CD4-positive, alpha-beta T cell treated with Interleukin-2 at 100 ng/mL for 4 hours (primary cell): ENCODE data around the gene UCMA.
"Not testable (repeated sequence)": the region's sequence is repeated elsewhere in the genome, so short reads cannot be mapped to it uniquely, and the experiment has no call there.

Experiments used
- DNase-seq: peaks from one replicate; pipeline ENCODE4 v3.0.0-alpha.2; 2020; ENCODE audit warnings: low spot score

Gene UCMA, protein sequence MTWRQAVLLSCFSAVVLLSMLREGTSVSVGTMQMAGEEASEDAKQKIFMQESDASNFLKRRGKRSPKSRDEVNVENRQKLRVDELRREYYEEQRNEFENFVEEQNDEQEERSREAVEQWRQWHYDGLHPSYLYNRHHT

DNA sequence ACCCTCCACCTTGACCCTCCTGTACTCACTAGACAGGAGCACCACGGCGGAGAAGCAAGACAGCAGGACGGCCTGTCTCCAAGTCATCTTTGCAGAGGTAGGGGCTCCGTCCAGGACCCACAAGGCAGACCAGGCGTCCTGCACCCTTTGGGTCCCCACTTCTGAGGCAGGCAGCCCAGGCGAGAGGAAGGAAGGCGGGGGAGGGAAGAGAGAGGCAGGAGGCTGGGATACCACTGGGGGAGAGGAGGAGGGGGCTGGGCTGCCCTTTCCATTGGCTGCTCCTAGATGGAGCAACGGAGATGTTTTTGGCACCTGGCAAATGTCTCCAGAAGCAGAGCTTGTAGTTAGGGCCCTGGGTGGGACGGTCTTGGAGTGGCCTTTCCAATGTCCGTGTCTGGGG, at the start of gene UCMA:
TSS of gene UCMA (minus strand) at position 203 of the 400 bp plus-strand sequence. CDS start at position 87, 116 bp downstream.
- DNase-seq: no peak

DNA sequence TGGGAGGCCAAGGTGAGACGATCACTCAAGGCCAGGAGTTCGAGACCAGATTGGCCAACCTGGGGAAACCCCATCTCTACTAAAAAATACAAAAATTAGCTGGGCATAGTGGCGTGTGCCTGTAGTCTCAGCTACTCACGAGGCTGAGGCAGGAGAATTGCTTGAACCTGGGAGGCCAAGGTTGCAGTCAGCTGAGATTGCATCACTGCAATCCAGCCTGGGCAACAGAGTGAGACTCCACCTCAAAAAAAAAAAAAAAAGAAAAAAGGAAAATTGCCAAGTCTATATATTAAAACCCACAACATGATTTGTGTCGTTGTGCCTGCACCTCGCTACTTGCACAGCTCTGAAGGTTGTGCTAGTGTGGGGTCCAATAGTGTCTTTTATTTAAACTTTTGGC, 48.2 kb upstream of the UCMA start:
- DNase-seq: not testable (repeated sequence)

DNA sequence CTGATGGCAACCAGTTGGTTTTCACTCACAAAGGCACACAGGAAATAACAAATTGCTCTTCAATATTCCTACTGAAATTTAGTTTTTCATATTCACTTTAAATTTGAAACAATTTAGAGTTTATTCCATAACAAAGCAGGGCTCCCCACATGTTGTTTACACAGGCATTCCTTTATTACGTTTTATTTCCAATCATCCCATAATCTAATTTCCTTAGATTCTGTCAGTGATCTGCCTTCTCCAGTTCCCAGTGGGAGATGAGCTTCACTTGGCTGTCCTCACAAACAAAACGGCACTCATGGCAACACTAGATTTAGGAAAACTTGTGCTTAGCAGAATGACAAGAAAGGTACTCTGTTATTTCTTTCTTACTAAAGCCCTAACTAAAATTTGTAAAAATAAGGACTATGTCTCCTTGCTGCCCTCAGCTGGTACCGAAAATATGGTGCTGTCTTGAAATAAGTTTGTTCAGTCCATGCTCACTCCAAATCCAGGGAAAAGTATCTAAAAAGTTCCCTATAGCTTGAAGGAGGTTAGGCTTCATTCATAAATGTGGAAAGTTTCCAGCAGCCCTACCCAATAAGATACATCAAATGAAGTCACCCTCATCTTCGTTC, 42.7 kb upstream of the UCMA start:
- DNase-seq: no peak

DNA sequence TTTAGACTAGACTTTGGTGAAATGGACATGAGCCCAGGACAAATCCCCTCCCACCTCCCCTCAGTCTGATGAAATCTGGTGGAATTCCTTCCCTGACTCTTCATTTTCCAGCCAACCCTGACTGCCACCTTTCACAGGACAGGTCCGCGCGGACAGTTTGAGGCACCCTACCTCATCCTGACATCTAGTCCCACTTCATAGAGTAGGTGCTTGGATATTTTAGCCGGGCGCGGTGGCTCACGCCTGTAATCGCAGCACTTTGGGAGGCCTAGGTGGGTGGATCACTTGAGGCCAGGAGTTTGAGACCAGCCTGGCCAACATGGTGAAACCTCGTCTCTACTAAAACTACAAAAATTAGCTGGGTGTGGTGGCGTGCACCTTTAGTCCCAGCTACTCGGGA, 42.0 kb upstream of the UCMA start:
- DNase-seq: not testable (repeated sequence)

DNA sequence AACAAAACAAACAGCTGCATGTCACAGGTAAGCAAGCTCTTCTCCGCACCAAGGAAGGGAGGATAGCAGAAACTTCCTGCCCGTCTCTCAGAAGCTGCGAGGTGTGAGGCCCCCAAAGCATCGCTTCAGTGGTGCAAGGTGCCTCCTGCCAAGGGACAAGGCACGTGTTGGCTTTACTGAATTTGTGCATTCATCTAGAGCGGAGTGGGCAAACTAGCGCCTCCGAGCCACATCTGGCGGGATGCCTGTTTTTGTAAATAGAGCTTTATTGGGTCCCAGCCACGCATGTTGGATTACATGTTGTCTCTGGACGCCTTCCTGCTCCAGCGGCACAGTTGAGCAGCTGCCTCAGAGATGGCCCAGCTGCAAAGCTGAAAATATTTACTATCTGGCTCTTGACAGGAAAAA, 38.0 kb upstream of the UCMA start:
- no peak for DNase-seq

DNA sequence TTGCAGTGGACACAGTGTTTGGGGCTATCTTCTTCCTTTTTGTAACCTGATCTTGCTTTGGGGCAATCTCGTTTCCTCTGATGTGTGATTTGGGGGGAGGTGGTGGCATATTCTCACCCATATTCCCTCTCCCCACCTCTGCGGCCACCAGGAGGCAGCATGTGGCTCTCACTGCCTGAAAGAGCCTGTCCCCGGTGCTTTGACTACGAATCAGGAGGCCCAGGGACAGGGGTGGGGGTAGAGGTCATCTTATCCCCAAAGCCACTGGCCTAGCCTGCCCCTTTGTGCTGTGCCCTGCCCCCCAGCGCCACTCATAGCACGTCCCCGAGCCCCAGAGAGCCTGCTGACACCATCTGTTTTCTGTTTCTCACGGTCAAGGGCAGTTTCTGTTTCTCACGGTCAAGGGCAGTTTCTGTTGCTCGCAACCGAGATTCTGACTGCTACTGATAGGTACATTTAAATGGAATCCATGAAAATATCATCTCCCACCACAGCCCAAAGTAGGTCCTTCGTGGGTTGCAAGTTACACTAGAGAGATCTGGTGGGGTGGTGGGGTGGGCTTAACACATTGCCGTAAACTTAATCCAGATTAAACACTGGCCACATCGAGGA, 37.5 kb upstream of the UCMA start:
- DNase-seq: peak; percentile 46

DNA sequence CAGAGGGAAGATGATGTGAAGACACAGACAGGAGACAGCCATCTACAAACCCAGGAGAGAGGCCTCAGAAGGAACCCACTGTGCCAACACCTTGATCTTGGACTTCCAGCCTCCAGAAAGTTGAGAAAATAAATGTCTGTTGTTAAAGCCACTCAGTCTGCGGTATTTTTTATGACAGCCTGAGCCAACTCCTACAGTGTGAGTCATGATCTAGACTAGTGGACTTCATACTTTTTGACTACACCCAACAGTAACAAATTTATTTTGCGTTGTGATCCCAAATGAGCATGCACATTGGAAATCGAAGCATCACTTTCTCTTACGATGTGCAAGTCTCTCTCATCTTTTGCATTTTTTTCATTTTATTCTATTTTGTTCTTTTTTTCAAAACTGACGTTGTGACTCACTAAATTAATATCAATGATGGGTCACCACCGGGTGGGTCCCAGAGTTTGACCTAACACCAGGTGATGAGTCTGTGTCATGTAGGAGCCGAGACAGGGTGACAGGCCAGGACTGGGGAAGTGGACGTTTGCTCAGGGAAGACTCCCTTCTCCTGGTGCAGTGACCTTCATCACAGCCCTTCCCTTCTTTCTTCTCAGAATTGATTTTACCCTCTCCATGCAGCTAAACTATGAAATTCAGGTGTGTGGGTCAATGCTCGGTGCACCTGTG, 36.8 kb upstream of the UCMA start:
- DNase-seq: no peak

DNA sequence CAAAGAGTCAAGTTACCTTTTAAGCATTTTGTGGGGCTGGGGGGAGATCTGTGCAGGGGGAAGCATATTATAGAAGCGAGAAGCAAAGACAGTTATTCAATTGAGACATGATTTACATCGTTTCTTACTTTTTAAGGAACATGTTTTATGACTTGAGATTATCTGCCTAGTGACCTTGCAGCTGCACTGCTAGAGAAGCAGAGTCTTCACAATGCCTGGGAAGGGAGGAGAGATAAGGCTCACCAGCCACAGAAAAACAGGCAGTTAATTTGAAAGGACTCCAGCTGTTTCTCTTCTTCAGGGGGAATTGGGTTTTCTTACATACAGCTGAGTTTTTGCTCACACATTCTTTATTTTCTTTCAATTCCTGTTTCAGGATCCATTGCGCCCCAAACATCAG, 34.7 kb upstream of the UCMA start:
- DNase-seq: no peak

DNA sequence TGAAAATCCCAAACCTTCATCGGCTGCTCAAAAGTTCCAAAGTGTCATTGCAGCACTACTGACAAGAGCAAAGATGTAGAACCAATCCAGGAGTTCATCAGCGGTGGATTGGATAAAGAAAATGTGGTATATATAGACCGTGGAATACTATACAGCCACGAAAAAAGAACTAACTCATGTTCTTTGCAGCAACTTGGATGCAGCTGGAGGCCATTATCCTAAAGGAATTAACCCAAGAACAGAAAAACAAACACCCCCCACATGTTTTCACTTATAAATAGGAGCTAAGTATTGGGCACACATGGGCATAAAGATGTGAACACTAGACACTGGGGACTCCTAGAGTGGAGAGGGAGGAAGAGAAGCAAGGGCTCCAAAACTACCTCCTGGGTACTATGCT, 34.1 kb upstream of the UCMA start:
- no peak for DNase-seq

DNA sequence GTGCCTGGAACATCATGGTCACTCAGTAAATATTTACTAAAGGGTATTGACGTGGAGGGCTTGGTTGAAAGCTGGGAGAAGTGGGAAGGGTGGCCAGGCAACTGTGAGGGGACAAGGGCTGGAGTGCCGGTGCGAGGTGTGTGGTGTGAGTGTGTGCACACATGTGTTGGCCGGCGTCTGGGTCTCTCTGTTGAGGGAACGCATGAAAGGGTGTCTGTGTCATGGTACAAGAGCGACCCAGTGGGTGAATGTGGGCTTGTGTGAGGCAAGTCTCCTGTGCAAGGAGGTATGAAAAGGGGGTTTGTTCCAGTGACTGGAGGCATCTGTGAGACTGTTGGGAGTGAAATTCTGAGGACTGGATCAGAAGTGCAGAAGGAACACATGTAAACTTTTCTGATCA, 29.4 kb upstream of the UCMA start:
- DNase-seq: no peak

DNA sequence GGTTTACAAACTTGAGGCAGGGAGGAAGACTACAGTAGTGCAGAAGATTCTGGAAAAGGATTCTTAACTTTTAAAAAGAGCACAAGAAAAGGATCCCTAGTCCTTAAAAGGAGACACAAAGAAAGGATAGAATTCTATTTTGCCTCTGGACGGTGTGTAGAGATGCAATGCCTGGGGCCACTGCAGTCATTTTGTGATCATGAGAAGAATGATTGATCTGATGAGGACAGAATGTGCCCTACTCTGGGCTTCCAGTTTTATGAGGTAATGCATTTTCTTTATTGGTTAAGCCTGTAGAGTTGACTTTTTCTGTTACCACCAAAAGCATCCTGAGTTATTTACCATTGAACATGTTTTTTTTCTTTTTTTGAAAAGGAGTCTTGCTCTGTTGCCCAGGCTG, 28.3 kb upstream of the UCMA start:
- DNase-seq: no peak

DNA sequence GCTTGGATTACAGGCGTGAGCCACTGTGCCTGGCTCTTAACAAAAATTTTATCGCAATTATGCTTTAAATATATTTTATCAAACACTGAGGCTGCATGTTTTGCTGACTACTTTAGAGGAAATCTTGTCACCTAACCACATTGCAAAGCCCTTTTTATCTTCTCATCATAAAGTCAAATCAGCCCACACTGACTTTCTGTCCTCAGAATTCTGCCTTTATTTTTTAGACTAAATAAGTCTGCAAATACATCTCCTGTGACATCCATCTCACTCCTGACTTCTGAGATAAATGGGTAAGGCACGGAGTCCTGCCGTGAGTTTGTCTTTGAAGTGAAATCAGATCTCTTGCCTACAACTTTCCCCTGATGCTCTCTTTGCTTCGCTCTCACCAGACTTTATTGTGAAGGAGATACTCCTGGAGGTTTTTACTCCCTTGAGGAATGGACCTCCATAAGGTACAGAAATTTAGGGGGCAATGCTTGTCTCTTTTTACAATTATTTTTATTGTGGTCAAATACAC, 23.5 kb upstream of the UCMA start:
- no peak for DNase-seq

DNA sequence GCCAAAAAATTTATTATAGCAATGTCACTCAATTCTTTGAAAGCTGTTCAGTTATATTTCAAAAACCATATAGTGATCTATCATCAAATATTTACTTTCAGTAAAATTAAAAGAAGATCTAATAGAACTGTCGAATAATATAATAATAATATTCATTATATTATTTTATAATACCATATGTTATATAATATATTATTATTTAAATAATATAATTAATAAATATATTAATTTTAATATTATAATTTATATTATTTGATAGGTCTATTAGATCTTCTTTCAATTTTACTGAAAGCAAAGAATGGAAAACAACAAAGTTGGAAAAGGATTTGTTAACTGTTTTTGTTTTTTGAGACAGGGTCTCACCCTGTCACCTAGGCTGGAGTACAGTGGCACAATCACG, 22.5 kb upstream of the UCMA start:
- no peak for DNase-seq

DNA sequence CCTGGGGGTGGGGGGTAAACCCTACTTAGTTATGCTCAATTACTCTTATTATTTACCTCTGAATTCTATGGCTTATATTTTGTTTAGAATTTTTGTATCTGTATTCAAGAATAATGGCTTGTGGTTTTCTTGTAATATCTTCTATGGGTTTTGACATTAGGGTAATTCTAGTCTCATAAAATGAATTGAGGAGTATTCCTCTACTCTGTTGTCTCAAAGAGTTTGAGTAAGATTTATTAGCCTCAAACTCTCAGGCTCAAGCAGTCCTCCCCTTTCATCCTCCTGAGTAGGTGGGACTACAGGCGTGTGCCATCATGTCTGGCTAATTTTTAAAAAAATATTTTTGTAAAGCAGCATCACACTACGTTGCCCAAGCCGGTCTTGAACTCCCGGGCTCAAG, 19.6 kb upstream of the UCMA start:
- no peak for DNase-seq

DNA sequence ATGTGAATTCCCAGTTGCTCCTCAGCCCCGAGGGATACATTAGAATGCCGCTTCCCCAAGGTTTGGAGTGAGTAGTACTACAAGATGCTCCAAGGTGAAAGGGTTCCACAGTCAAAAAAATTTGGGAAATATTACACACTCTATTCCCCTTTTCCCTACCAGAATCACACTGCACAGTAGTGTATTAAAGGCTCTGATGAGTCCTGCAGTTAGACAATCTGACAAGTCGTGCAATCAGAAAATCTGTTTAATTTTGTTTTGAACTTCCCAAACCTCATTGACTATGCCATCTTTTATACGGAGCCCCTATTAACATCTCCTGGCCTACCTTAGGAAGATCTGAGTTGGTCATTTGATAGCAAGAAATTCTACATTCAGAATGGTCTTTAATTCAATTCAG, 13.6 kb upstream of the UCMA start:
- DNase-seq: no peak

DNA sequence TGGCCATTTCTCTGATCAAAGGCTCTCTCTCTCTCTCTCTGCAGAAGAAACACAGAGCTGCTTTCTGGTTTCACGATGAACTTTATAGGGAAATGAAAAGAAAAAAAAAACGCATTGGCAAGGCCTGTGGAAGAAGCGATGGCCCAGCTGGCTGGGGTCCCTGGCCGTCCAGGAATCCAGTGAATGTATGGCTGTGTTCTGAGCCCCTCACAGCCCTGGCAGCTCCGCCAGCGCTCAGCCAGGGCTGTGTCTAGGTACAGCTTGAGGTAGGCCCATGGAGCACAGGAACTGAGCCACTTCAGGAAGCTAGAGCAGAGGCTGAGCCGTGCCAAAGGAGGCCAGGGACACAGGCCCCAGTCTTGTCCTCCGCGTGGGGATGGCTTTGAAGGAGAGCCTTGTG, 13.1 kb upstream of the UCMA start:
- DNase-seq: no peak

DNA sequence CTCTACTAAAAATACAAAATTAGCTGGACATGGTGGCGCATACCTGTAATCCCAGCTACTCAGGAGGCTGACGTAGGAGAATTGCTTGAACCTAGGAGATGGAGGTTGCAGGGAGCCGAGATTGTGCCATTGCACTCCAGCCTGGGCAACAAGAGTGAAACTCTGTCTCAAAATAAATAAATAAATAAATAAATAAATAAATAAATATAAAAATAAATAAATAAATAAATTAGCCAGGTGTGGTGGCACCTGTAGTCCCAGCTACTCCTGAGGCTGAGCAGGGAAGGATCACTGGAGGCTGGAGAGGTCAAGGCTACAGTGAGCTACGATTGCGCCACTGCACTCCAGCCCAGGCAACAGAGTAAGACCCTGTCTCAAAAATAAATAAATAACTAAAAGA, 8.1 kb upstream of the UCMA start:
- DNase-seq: not testable (repeated sequence)

DNA sequence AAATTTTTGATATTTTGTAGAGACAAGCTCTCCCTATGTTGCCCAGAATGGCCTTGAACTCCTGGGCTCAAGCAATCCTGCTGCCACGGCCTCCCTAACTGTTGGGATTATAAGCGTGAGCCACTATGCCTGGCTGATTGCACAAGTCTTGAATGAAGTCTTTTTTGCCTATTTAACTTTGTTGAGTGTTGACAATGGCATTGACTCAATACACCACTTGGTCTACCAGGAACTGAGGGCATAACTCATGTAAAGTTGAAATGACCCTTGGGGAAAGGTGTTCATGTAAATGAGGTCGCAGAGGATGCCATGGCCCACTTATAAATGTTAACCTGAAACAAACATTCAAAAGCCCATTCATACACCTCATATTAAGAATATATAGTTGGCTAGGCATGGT, 7.4 kb upstream of the UCMA start:
- no peak for DNase-seq

DNA sequence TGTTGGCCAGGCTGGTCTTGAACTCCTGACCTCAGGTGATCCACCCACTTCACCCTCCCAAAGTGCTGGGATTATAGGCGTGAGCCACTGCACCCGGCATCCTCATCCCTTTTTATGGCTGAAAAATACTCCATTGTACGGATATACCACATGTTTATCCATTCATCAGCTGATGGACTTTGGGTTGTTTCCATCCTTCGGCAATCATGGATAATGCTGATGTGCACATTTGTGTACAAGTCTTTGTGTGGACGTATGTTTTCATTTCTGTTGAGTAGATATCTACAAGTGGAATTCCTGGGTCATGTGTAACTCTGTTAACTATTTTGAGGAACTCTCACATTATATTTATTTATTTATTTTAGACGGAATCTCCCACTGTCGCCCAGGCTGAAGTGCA, 5.7 kb upstream of the UCMA start:
- DNase-seq: no peak

DNA sequence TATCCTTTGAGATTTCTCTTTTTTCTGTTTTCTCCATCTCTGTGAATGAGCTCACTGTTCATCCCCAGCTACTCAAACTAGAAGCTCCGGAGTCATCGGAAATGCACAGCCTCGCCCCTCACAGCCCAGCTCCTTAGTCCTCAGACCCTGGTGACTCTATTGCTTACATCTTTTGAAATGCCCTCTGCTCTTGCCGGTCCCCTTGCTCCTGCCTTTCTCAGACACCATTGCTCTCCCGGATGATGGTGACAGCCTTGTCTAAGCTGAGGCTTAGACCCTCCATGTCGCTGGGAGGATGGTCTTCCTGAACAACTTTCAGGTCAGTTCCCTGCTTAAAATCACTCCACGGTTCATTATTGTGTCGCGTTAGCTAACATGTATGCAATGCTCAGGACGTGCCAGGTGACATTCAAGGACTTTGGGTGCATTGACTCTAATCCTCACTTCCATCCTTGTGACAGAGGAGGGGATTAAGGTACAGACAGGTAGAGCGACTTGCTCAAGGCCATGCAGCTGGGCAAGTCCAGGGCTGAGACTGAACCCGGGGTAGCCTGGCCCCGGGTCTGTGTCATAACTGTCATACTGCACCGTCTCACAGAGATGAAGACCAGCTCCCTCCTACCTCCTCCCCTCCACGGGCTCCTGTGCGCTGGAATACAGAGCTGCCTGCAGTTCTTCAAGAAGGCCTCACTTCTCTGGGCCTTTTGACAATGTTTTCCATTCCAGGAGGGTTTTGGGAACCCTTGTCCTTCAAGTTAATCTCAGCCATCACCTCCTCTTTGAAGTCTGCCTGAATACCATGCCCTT, 4.3 kb upstream of the UCMA start:
- DNase-seq: no peak

DNA sequence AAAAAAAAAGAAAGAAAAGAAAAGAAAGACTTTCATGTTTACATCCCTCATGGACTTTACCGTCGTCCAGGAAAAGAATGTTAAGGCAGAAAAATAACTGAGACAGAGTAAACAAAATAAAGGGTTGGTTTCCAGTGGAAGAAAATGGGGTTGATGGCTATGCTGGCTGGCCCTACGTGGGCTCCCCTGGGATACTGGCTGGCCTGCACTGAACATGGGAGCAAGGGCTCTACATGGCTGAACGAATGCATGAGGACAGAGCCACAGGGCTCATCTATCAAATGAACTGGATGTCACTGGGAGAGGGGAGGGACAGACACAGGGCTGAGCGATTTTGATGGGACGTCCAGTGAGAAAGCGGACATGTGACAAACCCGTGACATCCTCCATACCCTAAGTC, 2.5 kb upstream of the UCMA start:
- no peak for DNase-seq

DNA sequence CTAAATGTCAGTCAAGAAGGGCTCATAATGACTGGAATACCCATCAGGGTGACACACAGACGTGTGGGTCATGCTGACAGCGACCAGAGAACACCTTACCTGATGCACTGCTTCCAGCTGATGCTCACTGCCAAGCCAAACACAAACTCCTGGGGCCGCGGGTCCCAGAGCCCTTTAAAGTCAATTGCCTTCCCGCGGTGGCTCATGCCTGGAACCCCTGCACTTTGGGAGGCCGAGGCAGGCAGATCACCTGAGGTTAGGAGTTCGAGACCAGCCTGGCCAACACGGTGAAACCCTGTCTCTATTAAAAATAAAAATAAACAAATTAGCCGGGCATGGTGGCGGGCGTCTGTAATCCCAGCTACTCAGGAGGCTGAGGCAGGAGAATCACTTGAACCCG, 562 bp upstream of the UCMA start:
- not testable (repeated sequence) for DNase-seq
